RPMI7951 (cell line): ENCODE data around the gene NTN3. TPM values are rescaled to one million over a fixed set of nuclear protein-coding genes. Genes with fewer than 3 reads are reported as not detected.

Experiments used
- DNase-seq: peaks from one replicate; pipeline ENCODE4 v3.0.0-alpha.2; 2012; ENCODE audit warnings: low read depth
- total RNA-seq: library from RNA; depleted of rRNA; stranded (reverse); fragments of >200 nt; shearing (Covaris generic); gene quantifications from 2 replicates; pipeline ENCODE4 v1.2.3, GENCODE V29; 2014; rRNA removed

NTN3 gene
- total RNA-seq, 1 experiment from 2014 or later: not detected

DNA sequence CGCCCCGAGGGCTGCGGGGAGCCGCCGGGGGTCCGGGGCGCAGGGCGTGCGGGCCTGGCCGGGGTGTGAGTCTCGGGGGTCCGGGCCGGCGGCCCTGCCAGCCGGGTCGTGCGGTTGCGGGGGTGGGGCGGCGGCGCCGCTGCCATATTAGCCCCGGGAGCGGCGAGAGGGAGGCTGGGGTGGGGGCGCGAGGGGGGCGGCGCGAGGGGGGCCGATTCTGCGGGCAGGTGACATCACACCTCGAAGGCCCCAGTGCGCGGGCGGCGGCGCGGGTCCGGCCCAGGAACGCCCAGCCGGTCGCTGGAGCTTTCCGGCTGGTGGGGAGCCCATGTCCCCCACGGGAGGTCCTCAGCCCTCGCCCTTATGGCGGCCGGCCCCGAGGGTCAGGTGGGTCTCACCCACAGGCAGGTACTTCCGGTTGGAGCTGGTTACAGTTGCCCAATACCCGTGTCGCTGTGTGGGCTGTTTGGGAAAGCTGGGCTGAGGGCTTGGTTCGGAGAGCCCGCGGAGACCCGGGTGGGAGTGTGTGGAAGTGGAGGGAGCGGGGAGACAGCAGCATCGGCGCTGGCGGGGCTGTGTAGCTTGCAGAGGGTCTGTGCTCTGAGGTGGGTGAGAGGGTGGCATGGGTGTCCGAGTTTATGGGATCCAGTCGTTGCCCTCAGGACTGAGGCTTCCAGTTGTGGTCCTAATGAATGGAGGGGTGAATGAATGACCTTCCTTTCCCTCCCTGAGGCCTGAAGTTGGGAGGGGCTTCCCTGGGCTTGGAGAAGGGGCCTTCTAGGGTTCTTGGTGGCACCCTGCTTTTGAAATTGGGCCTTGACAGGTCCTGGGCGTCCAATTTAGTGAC lies 43.5 kb downstream of the NTN3 start:
- no peak for DNase-seq

DNA sequence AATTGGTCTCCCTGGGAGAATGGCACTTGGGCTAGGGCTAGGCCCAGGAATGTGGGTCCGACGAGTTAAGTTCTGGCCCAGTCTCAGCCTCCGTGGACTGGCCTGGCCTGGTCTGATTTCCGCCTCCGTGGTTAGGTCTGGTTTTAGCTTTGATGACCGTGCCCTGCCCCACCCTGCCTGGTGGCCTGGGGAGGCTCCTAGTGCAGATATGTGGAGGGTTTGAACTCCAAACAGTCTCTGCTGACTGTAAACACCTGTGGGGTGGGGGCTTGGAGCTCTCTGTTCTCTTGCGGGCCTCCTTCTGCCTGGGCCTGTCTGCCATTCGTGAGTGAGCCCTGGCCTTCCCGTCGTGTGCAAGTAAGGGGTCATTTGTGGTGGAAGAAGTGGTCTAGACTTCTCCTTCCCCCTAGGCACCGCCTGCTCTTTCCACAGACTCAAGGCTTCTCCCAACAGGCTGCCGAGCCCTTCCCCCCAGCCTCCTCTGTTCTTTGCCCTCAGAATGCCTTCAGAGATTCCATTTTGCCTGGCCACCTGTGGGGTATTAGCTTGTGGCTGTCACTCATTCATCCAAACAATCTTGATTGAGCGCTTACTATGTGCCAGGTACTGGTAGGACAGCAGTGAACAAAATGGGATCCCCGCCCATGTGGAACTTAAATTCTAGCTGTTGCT lies 44.2 kb downstream of the NTN3 start:
- no peak for DNase-seq

GRCh38 chr16:2516391-2517240 lies 45.5 kb downstream of the NTN3 start:
- DNase-seq: no peak

DNA sequence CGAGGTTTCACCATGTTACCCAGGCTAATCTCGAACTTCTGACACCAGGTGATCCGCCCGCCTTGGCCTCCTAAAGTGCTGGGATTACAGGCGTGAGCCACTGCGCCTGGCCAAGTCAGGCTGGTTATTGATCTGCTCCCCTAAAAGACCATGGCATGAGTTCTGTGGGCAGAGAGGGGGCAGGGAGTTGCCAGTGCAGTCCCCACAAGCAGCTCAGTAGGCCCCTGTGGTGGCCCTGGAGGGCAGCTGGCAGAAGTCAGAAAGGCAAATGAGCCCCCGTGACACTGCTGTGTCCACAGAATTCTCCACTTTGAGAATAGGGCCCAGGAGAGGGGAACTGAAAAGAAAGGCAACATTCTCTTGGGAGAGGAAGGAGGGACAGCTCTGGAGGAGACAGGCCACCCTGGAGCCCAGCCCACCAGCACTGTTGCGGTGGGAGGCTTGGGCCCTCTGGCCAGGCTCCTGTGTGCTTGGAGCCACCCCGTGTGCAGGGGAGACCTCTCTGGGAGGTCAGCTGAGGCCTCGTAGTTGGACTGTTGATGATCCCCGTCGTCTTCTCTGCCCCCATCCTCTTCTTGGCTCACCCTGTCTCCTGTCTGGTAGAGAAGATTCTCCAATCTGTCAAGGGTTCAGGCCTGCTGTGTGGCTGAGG lies 47.0 kb downstream of the NTN3 start:
- no peak for DNase-seq

DNA sequence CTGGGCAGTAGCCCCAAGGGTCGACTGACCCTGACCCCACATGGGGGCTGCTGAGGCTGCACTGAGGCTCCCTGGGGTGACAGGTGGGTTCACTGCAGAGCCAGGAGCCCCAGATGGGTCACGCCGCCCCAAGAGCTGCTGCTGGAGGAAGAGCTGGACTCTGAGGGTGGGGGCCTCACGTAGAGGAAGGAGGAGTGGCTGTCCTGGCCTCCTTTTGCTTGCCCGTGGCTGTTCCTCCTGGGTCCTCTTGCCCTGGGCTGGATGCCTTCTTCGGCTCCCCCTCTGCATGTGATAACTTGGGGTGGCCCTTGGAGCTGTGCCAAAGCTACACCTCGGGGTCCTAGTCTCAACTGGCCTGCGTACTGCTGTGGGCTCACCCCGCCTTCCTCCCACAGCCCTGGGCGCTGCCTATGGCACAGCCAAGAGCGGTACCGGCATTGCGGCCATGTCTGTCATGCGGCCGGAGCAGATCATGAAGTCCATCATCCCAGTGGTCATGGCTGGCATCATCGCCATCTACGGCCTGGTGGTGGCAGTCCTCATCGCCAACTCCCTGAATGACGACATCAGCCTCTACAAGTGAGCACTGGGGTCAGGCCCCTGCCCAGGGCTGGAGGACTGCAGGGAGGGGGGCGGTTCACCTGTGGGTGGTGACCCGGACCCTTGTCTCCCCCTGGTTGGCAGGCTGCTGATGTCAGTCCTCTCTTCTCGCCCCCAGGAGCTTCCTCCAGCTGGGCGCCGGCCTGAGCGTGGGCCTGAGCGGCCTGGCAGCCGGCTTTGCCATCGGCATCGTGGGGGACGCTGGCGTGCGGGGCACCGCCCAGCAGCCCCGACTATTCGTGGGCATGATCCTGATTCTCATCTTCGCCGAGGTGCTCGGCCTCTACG lies 48.0 kb downstream of the NTN3 start:
- DNase-seq: no peak

- DNase-seq: no peak
These were observed 48.6 kb downstream of the NTN3 start for GRCh38 chr16:2519711-2520080.

DNA sequence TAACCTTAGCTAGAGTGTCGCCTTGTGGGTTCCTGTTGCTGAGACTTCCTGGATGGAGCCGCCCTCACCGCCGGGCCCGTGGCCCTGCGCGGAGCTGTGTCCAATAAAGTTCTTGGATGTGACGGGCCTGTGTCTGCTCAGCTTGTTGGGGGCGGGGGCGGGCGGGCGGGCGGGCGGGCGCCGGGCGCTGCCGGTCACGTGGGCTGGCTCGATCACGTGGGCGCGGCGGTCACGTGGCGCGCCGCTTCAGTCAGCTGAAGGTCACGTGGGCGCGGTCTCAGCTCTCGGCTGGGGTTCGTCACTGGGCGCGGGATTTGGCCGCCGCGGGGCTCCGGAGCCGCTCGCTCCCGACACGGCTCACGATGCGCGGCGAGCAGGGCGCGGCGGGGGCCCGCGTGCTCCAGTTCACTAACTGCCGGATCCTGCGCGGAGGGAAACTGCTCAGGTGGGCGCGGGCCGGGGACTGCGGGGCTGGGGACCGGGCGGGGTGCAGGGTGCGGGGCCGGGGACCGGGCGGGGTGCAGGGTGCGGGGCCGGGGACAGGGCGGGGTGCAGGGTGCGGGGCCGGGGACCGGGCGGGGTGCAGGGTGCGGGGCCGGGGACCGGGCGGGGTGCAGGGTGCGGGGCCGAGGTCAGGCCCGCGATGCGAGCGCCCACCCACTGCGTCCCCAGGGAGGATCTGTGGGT lies 49.1 kb downstream of the NTN3 start, which contains the start of gene AMDHD2:
AMDHD2 (plus strand) TSS at position 275 of the 687 bp plus-strand sequence; CDS start at position 363, 88 bp downstream.
- DNase-seq: peak; percentile 89

- no peak for DNase-seq
These were observed 49.9 kb downstream of the NTN3 start for GRCh38 chr16:2520784-2521531.

Other genes starting within 250 kb of the NTN3 start
- 10.5 and 14.0 TPM in 2 replicates for gene E4F1, start 247.7 kb upstream of the NTN3 start, total RNA-seq
- 0.39 and 0.60 TPM in 2 replicates for gene DNASE1L2, start 234.9 kb upstream of the NTN3 start, total RNA-seq
- gene ECI1, start 219.7 kb upstream of the NTN3 start, total RNA-seq: 36.5 and 45.3 TPM in 2 replicates
- gene RNPS1, start 203.2 kb upstream of the NTN3 start, total RNA-seq: 148 and 155 TPM in 2 replicates
- gene ABCA3, start 130.6 kb upstream of the NTN3 start, total RNA-seq: 0.20 and 0.60 TPM in 2 replicates
- 37.4 and 38.3 TPM in 2 replicates for gene CCNF, start 41.9 kb upstream of the NTN3 start, total RNA-seq
- 10.2 and 21.7 TPM in 2 replicates for gene TEDC2, start 11.2 kb upstream of the NTN3 start, total RNA-seq
- gene TBC1D24, start 3.8 kb downstream of the NTN3 start, total RNA-seq: 4.4 and 5.1 TPM in 2 replicates
- 30.0 and 31.5 TPM in 2 replicates for gene ATP6V0C, start 42.7 kb downstream of the NTN3 start, total RNA-seq
- 8.9 and 11.3 TPM in 2 replicates for gene AMDHD2, start 49.1 kb downstream of the NTN3 start, total RNA-seq
- not detected in 2 replicates for gene CEMP1, start 60.1 kb downstream of the NTN3 start, total RNA-seq
- gene PDPK1, start 66.7 kb downstream of the NTN3 start, total RNA-seq: 8.2 and 9.4 TPM in 2 replicates
- gene KCTD5, start 211.2 kb downstream of the NTN3 start, total RNA-seq: 39.7 and 55.6 TPM in 2 replicates
- 0.29 and 1.1 TPM in 2 replicates for gene PRSS27, start 248.9 kb downstream of the NTN3 start, total RNA-seq